ENCODE data around the gene PDE9A.
"Not testable (repeated sequence)": the region's sequence is repeated elsewhere in the genome, so short reads cannot be mapped to it uniquely, and the experiment has no call there.

Gene PDE9A

GRCh38 chr21:42781150-42781970 is 127.9 kb downstream of the PDE9A start:
- DNase-seq, result no peak

GRCh38 chr21:42781971-42782722 is 128.7 kb downstream of the PDE9A start:
- DNase-seq, result no peak

GRCh38 chr21:42782723-42783242 is 129.4 kb downstream of the PDE9A start:
- DNase-seq, result no peak

- no peak for DNase-seq
Measured at GRCh38 chr21:42784276-42784675, 130.9 kb downstream of the PDE9A start.

- no peak for DNase-seq
Measured at GRCh38 chr21:42784896-42785451, 131.6 kb downstream of the PDE9A start.

- no peak for DNase-seq
Measured at GRCh38 chr21:42785666-42786427, 132.4 kb downstream of the PDE9A start.

- no peak for DNase-seq
Measured at GRCh38 chr21:42786884-42787283, 133.5 kb downstream of the PDE9A start.

- DNase-seq, result no peak
Measured at GRCh38 chr21:42787613-42788012, 134.2 kb downstream of the PDE9A start.

- no peak for DNase-seq
Measured at GRCh38 chr21:42790520-42791065, 137.2 kb downstream of the PDE9A start.

GRCh38 chr21:42793774-42794173 is 140.4 kb downstream of the PDE9A start:
- DNase-seq, result no peak

GRCh38 chr21:42794551-42794950 is 141.1 kb downstream of the PDE9A start:
- DNase-seq, result no peak

- DNase-seq, result no peak
Measured at GRCh38 chr21:42796327-42797062, 143.1 kb downstream of the PDE9A start.

GRCh38 chr21:42797522-42797921 is 144.1 kb downstream of the PDE9A start:
- no peak for DNase-seq

- DNase-seq, result no peak
Measured at GRCh38 chr21:42798106-42798505, 144.7 kb downstream of the PDE9A start.

GRCh38 chr21:42799516-42799915 is 146.1 kb downstream of the PDE9A start:
- no peak for DNase-seq

GRCh38 chr21:42799948-42800347 is 146.5 kb downstream of the PDE9A start:
- DNase-seq, result peak; percentile 47

- DNase-seq, result not testable (repeated sequence)
Measured at GRCh38 chr21:42801616-42802015, 148.2 kb downstream of the PDE9A start.

- no peak for DNase-seq
Measured at GRCh38 chr21:42806509-42807140, 153.2 kb downstream of the PDE9A start.

GRCh38 chr21:42807293-42807895 is 154.0 kb downstream of the PDE9A start:
- not testable (repeated sequence) for DNase-seq

- no peak for DNase-seq
Measured at GRCh38 chr21:42807938-42808613, 154.7 kb downstream of the PDE9A start.

All from CD4-positive, alpha-beta T cell treated with Interferon gamma for 1 hour (primary cell).